Erythroblast (primary cell): ENCODE data around the gene PIGP.
"Not testable (repeated sequence)": the region's sequence is repeated elsewhere in the genome, so short reads cannot be mapped to it uniquely, and the experiment has no call there.

Experiments
- DNase-seq, 2 experiments: peaks; one replicate each; lab custom pipeline; 2025; lab: John Stamatoyannopoulos, UW
- GATA1 ChIP-seq: IDR thresholded peaks from 2 replicates; pipeline ENCODE4 v1.6.1; 2011; ENCODE audit warnings: low read depth, mild to moderate bottlenecking, control low read depth, low read length, moderate library complexity
- POLR2A ChIP-seq: IDR thresholded peaks from 2 replicates; pipeline ENCODE4 v1.6.1; 2011; ENCODE audit warnings: mild to moderate bottlenecking, low read length

The PIGP gene

DNA sequence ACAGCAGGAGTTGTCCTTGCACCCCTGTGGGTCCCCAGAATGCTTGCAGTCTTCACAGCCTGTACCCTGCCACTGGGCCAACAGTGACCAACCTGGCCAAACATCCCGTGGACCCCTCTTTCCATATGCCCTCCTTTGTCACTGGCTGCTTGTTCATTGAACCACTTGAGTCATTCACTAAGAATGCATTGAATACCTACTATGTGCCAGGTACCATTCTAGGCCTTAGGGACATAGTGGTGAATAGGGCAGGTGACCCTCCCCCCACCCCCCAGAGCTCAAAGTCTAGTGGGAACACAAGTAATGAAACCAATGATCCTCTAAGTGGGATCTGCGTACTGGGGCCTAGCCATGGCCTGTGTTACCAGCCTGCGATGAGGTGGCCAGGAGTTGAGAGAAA, 28.2 kb downstream of the PIGP start:
- TF ChIP-seq POLR2A (no peak), GATA1 (no peak)
- no peak for DNase-seq

DNA sequence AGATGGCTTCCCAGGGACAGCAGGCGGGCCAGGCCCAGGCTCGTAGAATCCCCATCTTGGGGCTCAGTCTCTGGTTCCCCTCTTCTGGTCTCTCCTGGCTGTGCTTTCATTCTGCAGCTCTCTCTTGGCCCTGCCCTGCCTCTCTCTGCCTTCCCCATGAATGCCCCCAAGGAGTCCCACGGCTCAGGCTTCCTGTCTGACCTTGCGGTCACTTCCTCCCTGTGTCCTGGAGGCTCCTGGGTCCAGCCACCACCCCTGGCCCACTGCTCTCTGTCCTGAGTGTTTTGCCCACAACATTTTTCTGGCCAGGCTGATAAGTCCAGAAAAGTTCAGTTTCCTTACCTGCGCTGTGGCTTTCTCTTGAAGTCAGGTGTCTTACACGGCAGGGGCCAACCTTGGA, 29.1 kb downstream of the PIGP start:
- no peak for DNase-seq
- TF ChIP-seq GATA1 (no peak), POLR2A (no peak)

DNA sequence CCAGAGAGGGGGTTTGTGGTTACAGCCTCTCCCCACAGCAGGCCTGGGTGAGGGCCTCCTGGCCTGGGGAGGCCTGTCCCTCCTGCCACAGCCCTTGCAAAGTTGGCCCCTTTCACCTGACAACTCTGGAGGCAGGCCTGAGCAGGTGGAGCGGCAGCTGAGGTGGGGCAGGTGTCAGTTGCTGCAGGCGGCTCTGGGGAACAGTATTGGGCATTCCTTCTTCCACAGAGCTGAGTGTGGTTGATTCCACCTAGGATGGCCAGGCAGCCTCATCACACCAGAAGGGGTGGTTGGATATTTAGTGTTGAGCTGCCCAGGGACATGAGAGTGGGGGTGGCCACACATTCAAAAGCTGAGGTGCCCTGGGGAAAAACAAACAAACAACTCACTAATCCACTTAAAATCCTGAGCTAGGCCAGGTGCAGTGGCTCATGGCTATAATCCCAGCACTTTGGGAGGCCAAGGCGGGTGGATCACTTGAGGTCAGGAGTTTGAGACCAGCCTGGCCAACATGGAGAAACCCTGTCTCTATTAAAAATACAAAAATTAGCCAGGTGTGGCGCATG, 31.1 kb downstream of the PIGP start:
- DNase-seq = no peak
- no peak for TF ChIP-seq GATA1
- no peak for TF ChIP-seq POLR2A

DNA sequence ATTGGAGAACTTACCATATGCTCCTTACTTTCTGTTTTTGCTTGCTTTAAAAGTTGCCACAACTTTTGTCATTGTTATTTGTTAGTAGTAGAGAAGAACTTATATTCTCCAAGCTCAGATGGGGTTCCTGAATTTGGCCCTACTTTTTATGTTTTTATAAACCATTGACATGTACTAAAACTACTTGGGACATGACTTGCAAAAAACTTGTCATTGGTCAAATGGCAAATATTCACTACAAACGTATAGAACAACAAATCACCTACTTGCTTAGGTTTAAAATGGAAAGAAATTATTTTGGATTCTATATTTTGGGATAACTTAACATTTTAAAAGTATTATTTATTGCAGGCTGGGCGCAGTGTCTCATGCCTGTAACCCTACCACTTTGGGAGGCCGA, 32.7 kb downstream of the PIGP start:
- TF ChIP-seq GATA1 = no peak
- no peak for TF ChIP-seq POLR2A

DNA sequence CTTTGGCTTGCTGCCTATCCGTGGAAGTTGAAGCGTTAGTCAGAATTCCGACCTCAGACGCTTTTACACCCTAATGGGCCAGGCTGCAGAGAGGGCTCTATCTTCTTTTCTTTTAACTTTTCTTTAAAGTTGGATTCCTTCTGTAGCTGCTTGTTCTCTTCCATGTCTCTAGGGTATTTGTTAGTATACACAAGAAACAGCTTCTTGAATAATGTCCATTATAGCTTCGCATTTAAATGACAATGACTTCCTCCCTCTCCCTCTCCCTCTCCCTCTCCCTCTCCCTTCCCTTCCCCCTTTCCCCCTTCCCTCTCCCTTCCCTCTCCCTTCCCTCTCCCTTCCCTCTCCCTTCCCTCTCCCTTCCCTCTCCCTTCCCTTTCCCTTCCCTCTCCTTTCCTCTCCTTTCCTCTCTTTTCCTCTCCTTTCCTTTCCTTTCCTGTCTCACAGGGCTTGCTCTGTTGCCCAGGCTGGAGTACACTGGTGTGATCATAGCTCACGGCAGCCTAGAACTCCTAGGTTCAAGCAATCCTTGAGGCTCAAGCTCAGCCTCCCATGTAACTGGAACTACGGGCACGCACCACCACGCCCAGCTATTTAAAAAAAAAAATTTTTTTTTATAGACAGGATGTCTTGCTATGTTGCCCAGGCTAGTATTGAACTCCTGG, 33.3 kb downstream of the PIGP start:
- no peak for TF ChIP-seq GATA1
- TF ChIP-seq POLR2A = no peak
- no peak for DNase-seq

More for the DNA sequence above, 32.7 kb downstream of the PIGP start:
- no peak for DNase-seq

DNA sequence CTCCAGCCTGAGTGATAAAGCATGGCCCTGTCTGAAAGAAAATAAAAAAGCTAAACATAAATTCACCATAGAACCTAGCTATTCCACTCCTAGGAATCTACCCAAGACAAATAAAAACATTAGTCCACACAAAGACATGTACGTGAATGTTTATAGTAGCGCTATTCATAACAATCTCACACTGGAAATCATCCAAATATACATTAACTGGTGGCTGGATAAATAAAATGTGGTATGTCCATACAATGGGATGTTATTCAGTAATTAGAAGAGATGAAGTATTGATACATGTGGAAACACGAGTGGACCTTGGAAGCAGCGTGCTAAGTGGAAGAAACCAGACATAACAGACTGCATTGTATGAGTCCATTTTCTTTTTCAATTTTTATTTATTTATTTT, 36.7 kb downstream of the PIGP start:
- DNase-seq = no peak
- TF ChIP-seq GATA1 (no peak), POLR2A (no peak)

DNA sequence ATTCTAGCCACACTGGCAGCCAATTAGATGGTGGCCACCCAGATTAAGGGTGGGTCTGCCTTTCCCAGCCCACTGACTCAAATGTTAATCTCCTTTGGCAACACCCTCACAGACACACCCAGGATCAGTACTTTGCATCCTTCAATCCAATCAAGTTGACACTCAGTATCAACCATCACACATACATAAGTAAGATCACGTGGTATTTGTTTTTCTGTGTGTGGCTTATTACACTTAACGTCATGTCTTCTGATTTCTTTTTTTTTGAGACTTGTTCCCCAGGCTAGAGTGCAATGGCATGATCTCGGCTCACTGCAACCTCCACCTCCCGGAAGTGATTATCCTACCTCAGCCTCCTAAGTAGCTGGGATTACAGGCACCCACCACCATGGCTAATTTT, 38.5 kb downstream of the PIGP start:
- DNase-seq = not testable (repeated sequence)

DNA sequence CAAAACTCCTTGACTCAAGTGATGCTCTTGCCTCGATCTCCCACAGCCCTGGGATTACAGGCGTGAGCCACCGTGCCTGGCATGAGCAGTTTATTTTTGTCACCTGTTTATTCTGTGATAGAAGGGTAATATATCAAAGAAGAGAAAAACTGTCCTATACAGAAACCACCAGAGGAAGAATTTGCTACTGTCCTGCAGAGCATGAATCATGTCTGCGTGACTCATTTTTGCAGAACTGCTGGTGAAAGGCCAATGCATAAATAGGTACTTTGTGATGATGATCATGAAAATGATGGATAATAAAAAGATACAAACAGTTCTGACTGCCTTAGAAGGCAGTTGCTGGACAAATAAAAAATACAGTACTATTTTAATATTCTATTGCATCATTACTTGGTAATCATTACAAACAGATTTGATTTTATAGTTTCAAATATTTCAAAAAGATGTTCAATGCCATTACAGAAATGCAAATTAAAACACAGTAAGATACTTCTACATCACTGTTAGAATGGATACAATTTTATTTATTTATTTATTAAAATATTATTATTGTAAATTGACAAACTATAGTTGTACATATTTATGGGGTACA, 39.9 kb downstream of the PIGP start:
- no peak for TF ChIP-seq GATA1
- no peak for TF ChIP-seq POLR2A
- DNase-seq = no peak

DNA sequence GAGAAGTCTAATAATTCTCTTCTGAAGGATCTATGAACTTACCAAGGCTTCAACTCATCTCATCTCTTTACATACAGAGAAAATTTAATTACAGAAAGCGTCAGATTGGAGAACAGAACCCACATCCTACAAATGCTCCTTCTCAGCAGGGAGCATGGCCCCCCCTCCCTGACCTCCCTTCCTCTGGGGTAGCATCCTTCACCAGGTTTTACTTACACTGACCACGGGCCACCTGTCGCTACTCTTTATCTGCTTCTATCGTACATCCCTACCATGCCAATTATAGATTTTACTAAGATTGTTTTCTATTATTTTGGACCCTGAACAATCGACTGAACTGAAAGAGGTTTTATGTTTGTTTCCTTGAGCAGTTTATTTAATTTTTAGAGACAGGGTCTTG, 40.6 kb downstream of the PIGP start:
- no peak for DNase-seq
- no peak for TF ChIP-seq POLR2A

DNA sequence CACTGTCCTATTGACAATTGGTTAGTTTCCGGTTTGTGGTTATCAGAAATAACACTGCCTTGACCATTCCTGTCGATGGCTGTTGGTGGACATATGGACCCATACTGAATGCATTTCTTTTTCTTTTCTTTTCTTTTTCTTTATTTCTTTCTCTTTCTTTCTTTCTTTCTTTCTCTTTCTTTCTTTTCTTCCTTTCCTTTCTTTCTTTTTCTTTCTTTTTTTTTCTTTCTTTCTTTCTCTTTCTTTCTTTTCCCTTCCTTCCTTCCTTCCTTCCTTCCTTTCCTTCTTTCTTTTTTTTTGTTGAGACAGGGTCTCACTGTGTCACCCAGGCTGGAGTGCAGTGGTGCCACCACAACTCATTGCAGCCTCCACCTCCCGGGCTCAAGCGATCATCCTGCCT, 42.0 kb downstream of the PIGP start:
- DNase-seq = no peak
- no peak for TF ChIP-seq GATA1
- TF ChIP-seq POLR2A = no peak

DNA sequence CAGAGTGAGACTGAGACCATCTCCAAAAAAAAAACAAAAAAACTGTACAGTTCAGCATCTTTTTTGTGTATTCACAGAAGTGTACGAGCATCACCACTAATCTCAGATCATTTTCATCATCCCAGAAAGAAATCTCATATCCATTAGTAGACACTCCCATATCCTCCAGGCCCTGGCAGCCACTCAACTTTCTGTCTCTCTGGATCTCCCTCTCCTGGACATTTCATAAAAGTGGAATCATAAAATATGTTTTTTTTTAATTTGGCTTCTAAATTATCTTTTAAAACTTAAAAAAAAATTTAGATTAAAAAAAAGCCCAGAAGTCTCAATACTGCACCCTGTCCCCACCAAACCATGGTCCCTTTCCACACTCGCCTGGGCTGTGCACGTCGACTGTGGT, 44.3 kb downstream of the PIGP start:
- TF ChIP-seq GATA1 = no peak
- no peak for TF ChIP-seq POLR2A
- DNase-seq = no peak

DNA sequence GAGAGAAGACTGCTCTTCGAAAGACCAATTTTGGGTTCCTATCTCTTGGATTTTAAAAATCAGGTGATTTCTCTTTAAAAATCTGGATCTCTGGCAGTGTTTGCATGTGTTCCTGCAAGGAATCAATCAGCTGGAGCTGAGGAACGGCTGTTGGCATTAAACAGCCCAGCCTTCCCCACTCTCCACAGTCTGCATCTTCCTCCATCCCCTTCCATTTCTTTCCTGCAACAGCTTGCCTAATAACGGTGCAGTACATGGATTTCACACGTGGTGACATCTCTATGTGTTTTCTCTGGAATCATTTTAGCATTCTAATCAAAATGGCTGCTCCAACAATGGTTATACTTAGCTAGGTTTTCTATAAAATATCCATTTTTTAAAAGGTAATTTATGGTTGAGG, 46.4 kb downstream of the PIGP start:
- DNase-seq = no peak
- TF ChIP-seq POLR2A = no peak
- TF ChIP-seq GATA1 = no peak

DNA sequence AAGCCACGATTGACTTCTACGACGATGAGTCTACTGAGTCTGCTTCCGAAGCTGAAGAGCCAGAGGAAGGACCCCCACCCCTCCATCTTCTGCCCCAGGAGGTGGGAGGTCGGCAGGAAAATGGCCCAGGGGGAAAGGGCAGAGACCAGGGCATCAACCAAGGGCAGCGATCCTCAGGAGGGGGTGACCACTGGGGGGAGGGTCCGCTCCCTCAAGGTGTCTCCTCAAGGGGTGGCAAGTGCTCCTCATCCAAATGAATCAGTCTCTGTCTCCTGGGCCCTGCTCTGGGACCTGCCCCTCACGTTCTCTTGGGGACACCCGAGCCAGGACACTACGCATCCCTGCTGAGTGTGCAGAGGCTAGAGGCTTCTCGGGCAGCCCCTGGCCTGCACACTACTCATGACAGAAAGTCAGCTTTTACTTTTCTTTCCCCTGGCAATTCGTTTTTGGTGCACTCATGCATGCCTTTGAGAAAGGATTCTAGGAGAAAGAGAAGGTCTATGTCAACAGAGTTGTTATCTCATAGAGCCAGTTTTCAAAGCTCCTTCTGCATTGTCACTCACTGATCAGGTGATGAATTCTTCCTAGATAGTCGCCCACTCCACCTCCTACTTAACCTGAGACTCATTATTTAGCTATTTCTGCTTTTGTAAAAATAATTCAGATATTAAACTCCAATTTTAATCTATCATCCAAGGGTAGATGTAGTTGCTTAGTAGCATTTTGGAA, 54.8 kb downstream of the PIGP start:
- TF ChIP-seq POLR2A = no peak
- TF ChIP-seq GATA1 = no peak
- no peak for DNase-seq
